Measurements from ENCODE around the gene TTC28.

TTC28 gene

DNA sequence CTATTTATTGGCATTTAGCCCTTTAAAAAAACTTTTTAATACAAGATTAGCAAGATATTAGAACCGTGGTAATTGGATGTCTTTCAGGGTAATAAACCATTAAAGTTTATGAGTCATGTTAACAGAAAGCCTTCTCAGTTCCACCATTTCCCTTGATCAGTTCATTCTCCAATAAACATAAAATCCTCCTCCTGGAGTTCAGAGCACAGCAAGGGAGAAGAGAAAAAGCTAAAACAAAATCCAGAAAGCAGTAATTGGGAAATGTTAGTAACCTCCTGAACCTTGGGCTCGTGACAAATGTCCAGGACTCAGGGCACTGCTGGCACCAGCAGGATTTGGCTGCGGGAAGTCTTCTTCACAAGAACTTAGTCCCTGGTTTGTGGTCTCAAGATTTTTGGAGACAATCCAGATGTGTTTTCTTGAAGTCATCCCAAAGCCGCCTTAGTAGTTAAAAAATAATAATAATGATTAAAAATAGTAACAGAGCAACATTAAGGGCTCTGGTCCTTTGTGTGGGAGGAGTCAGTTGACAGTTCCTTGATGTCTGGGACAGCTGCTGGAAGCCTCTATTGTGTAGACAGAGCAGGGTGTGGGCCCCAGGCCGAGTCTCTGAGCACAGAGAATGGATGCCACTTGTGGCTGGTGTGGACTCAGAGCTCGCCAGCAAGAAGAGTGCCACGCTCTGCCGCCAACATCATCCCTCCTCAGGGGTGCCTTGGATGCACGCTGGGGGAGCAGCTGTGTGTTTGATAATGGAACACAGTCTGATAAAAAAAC lies 717.2 kb downstream of the TTC28 start:
- no peak for DNase-seq (ENCODE audit: low read depth)
- H3K4me3 ChIP-seq (ENCODE audit: low read depth, low read length): no peak overlapping the region
- TF ChIP-seq, protein P1, sequence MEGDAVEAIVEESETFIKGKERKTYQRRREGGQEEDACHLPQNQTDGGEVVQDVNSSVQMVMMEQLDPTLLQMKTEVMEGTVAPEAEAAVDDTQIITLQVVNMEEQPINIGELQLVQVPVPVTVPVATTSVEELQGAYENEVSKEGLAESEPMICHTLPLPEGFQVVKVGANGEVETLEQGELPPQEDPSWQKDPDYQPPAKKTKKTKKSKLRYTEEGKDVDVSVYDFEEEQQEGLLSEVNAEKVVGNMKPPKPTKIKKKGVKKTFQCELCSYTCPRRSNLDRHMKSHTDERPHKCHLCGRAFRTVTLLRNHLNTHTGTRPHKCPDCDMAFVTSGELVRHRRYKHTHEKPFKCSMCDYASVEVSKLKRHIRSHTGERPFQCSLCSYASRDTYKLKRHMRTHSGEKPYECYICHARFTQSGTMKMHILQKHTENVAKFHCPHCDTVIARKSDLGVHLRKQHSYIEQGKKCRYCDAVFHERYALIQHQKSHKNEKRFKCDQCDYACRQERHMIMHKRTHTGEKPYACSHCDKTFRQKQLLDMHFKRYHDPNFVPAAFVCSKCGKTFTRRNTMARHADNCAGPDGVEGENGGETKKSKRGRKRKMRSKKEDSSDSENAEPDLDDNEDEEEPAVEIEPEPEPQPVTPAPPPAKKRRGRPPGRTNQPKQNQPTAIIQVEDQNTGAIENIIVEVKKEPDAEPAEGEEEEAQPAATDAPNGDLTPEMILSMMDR (IDR thresholded peaks at IDR 0.05; ENCODE audit: low read depth, low read length): no peak
- TF ChIP-seq MAX (IDR thresholded peaks at IDR 0.05; ENCODE audit: low read depth, low read length) (no peak), POLR2A (IDR thresholded peaks at IDR 0.05; ENCODE audit: extremely low read depth, insufficient read length) (no peak), MYC (IDR thresholded peaks at IDR 0.05; ENCODE audit: low read depth, low read length) (no peak)

GRCh38 chr22:27961680-27962079 lies 718.0 kb downstream of the TTC28 start:
- no peak overlapping the region for H3K4me3 ChIP-seq (ENCODE audit: low read depth, low read length)
- DNase-seq (ENCODE audit: low read depth): no peak
- TF ChIP-seq, protein P1 (IDR thresholded peaks at IDR 0.05; ENCODE audit: low read depth, low read length): no peak
- TF ChIP-seq MYC (IDR thresholded peaks at IDR 0.05; ENCODE audit: low read depth, low read length) (no peak), MAX (IDR thresholded peaks at IDR 0.05; ENCODE audit: low read depth, low read length) (no peak), POLR2A (IDR thresholded peaks at IDR 0.05; ENCODE audit: extremely low read depth, insufficient read length) (no peak)

DNA sequence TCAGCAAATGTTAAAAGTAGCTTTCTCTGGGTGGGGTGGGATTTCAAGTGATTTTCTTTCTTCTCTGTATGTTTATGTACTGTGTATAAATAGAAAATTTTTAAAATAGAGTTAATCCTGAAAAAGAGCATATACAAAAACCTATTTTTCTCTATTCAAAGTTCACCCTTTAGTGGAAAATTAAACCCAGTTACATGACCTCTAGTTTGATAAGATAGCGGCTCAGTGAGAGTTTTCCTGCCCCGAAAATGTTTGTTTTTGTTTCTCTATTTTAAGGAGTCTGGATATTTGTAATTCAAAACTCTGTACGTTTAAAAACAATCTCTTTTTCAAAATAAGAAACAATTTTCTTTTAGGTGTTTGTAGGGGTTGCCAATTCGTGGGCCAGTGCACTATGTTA lies 718.5 kb downstream of the TTC28 start:
- H3K4me3 ChIP-seq (ENCODE audit: low read depth, low read length): no peak overlapping the region
- no peak for TF ChIP-seq MAX (IDR thresholded peaks at IDR 0.05; ENCODE audit: low read depth, low read length)
- TF ChIP-seq, protein P1 (IDR thresholded peaks at IDR 0.05; ENCODE audit: low read depth, low read length): no peak
- TF ChIP-seq MYC (IDR thresholded peaks at IDR 0.05; ENCODE audit: low read depth, low read length): no peak
- no peak for TF ChIP-seq POLR2A (IDR thresholded peaks at IDR 0.05; ENCODE audit: extremely low read depth, insufficient read length)
- DNase-seq (ENCODE audit: low read depth): no peak

GRCh38 chr22:27959335-27960090 lies 720.1 kb downstream of the TTC28 start:
- no peak overlapping the region for H3K4me3 ChIP-seq (ENCODE audit: low read depth, low read length)
- DNase-seq (ENCODE audit: low read depth): no peak
- TF ChIP-seq MAX (IDR thresholded peaks at IDR 0.05; ENCODE audit: low read depth, low read length) (no peak), POLR2A (IDR thresholded peaks at IDR 0.05; ENCODE audit: extremely low read depth, insufficient read length) (no peak), MYC (IDR thresholded peaks at IDR 0.05; ENCODE audit: low read depth, low read length) (no peak)
- TF ChIP-seq, protein P1 (IDR thresholded peaks at IDR 0.05; ENCODE audit: low read depth, low read length): no peak

- no peak overlapping the region for H3K4me3 ChIP-seq (ENCODE audit: low read depth, low read length)
- DNase-seq (ENCODE audit: low read depth): no peak
- no peak for TF ChIP-seq MAX (IDR thresholded peaks at IDR 0.05; ENCODE audit: low read depth, low read length)
- no peak for TF ChIP-seq POLR2A (IDR thresholded peaks at IDR 0.05; ENCODE audit: extremely low read depth, insufficient read length)
- TF ChIP-seq MYC (IDR thresholded peaks at IDR 0.05; ENCODE audit: low read depth, low read length): no peak
- TF ChIP-seq, protein P1 (IDR thresholded peaks at IDR 0.05; ENCODE audit: low read depth, low read length): no peak
Measured at GRCh38 chr22:27952779-27953178, 726.9 kb downstream of the TTC28 start.

Data from NB4 (cell line).